HPDE6-E6E7 (cell line): ENCODE measurements around the gene ABHD1.
"Not testable (repeated sequence)": the region's sequence is repeated elsewhere in the genome, so short reads cannot be mapped to it uniquely, and the experiment has no call there.

Source experiments
- DNase-seq: peaks from one replicate; pipeline ENCODE4 v3.0.0; 2011; ENCODE audit warnings: missing footprints; ENCODE audit errors: extremely low spot score

The ABHD1 gene

DNA sequence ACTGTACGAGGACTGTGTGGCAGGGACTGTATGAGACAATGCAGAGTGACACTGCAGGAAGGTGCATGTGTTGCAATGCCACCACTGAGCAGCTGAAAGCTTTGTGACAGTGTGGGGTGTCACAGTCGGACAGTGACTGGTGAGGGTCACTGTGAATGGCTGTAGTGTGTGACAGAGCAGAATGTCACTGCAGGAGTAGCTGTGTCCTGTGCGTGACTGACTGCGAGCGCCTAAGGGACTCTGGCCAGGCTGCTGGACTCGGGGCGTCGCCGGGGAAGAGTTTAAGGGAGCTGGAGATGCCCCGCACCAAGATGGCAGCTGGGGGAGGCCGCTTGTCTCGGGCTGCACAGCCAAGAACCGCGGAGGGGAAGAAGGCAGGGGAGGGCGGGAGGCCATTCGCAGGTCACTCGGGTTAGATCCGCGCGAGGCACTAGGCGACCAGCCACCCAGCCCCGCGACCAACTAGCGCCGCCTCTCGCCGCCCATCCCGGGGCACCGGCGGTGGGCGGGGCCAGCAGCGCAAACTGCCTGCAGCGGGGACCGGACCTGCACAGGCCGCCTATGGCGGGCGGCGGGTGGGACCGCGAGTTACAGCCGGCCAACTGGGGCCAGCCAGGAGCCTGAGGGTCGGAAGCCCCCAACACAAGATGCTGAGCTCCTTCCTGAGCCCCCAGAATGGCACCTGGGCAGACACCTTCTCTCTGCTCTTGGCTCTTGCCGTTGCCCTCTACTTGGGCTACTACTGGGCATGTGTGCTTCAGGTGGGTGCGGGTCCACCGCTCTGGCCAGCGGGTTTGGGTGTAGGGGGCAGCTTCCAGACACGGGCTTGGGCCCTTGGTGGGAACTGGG is at the start of gene ABHD1:
TSS of gene ABHD1 (plus strand) at position 514 of the 849 bp plus-strand sequence. CDS start at position 648, 134 bp downstream.
- peak; percentile 37 for DNase-seq

DNA sequence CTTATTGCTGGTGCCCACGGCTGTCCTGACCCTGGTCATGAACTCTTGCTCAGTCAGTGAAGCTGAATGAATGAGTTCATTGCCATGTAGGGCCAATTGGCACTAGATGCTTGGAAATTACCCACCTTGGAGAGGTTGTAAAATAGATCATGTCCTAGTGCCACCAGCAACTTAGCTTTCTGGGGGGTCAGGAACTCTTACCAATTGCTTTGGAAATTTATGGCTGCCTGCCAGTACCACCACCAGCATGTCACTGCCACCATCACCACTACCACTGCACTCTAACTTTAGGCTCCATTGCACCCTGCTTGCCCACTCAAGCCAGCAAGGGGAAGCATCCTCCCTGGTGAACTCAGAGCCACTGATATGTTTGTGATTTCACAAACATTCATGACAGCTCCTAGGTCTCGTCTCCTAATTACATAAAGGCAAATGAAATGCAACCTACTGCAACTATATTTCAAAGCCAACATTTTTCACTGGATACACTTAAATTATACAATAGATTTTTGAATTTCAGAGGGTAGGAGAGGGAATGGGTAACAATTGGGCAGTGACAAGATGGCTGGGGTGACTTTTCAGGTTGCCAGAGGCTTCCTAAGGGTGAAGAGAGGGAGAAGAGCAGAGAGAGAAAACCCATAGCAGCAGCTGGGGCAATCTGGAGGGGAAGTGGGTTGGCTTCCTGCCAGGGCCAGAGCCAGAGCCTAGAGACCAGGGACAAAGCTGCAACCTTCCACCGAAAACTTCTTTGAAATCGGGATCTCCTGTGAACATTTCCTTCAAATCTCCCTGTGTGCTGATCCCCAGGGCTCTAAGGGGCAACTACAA is 48.7 kb upstream of the ABHD1 start:
- DNase-seq = no peak

DNA sequence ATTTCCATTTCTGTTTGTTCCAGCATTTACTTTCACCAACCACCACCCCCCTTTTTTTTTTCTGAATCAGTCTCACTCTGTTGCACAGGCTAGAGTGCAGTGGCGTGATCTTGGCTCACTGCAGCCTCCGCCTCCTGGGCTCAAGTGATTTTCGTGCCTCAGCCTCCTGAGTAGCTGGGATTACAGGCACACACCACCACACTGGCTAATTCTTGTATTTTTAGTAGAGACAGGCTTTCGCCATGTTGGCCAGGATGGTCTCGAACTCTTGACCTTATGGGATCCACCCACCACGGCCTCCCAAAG is 48.1 kb upstream of the ABHD1 start:
- DNase-seq = not testable (repeated sequence)

DNA sequence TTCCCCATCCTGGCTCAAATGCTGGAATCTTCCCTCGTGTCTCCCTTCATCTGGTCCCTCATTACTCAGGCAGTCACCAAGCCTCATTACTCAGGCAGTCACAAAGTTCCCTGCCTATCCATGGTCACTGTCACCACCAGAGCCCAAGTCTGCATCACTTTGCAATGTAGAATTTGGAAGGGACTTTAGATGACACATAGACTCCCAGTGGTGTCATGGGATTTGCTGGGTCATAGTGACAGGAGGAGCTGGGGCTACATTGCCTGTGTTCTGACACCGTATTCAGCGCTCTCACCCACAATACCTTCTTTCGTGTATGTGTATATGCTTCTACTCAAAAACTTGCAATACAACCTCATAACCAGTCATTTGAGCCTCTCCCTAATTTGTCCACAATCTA is 47.3 kb upstream of the ABHD1 start:
- no peak for DNase-seq

DNA sequence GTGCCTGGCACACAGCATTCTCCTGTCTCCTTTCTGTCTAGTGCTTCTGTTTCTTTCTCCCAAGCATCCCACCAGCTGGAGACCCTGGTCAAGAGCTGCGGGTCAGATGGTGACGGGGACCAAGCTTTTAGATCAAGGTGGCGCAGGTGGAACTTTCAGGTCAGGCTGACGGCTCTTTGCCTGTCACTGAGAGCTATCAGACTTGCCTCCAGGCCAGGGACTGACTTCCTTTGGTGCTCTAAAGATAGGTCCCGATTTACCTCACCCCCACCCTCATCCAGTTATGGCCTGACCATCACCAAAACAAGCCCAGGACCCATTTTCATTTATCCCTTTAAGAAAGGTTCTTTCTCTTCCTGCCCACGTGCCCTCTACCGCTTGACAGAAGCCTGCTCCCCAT is 46.4 kb upstream of the ABHD1 start:
- DNase-seq = no peak

DNA sequence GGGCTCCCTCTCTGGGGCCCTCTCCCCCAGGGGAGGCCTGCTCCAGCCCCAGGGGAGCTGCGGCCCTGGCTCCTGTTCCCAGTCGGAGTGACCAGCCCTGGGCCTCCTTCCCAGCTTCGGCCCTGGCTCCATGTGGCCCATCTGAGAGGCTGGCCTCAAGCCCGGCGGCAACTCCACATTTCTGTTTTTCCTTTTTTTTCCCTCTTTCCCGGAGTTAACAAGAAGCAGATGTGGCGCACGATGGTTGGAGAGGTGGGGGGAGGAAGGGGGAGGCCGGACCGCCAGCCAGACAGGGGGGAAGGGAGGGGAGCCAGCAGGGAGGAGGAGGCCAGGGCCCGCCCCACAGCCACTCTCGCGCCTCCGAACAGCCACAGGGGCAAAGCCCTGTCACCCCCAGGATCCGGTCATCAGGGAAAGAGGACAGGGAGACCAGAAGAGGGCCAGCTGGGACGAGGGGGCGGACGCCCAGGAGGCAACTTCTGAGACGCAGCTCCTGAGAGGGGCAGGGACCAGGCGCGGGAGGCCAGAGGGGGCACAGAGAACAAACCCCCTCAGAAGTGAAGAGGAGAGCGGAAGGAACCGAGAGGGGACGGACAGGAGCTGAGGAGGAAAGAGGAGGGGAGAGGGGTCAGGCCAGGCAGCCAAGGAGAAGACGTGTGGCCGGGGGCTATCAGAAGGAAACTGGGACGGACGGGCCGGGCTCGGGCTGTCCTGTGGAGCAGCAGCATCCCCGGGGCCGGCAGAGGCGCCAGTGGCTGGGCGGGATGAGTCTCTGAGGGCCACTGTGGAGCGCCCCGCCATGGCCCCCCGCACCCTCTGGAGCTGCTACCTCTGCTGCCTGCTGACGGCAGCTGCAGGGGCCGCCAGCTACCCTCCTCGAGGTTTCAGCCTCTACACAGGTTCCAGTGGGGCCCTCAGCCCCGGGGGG is 45.1 kb upstream of the ABHD1 start, which contains the start of gene EMILIN1:
TSS of gene EMILIN1 (plus strand) at position 349 of the 928 bp plus-strand sequence. CDS start at position 800, 451 bp downstream.
- no peak for DNase-seq

DNA sequence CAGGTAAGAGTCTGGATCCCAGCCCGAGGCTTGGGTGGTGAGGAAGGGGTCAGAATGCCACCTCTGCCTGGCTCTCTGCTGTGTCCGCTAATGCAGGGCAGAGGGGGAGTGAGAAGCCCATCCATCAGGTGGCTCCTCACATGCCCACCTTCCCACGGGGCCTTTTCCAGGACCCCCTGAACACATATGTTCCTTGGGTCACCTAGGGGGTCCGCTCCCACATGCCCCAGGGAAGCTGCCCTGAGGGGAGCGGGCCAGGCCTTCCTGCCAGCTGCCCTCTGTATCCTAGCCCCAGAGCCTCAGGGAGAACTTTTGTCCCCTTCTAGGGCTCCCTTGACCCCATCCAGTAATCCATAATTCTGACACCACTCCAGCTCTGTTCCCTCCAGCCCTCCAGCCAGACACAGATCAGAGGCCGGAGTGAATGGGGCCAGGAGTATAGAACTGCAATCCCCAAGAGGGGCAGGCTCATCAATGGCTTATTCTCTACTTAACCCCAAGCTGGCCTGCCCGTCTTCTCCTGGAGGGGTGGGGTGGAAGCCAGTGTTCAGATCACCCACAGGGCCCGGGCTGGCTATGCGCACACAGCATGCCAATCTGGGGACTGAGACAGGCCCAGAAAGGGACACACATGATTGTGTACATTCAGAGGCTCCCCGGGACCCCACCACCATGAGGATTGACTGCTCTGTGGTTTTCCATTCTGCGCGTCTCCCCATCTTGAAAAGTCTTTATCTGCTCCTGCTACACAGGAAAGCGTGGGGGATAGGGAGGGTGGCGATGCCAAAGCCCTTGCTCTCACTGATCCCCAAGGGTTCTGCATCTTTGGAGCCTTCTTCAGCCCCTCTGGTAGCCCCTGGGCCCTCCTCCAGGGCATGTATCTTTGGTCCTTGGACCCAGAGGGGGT is 44.1 kb upstream of the ABHD1 start:
- DNase-seq = no peak

DNA sequence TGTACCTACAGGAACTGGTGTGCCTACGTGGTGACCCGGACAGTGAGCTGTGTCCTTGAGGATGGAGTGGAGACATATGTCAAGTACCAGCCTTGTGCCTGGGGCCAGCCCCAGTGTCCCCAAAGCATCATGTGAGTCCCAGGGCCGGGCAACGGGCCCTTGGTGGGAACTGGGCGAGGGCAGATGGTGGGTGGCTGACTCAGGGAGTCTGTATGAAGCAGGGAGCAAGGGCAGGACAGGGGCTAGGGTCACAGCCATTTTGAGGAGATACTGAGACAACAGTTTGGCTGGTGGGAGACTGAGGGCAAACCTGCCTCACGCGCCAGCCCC is 43.5 kb upstream of the ABHD1 start:
- DNase-seq = no peak

DNA sequence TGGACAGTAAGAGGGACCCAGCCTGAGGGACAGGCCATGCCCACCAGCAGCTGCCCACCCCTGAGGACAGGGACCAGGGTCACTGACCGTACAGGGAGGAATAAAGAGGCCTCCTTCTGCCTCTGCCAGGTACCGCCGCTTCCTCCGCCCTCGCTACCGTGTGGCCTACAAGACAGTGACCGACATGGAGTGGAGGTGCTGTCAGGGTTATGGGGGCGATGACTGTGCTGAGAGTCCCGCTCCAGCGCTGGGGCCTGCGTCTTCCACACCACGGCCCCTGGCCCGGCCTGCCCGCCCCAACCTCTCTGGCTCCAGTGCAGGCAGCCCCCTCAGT is 43.0 kb upstream of the ABHD1 start:
- no peak for DNase-seq

DNA sequence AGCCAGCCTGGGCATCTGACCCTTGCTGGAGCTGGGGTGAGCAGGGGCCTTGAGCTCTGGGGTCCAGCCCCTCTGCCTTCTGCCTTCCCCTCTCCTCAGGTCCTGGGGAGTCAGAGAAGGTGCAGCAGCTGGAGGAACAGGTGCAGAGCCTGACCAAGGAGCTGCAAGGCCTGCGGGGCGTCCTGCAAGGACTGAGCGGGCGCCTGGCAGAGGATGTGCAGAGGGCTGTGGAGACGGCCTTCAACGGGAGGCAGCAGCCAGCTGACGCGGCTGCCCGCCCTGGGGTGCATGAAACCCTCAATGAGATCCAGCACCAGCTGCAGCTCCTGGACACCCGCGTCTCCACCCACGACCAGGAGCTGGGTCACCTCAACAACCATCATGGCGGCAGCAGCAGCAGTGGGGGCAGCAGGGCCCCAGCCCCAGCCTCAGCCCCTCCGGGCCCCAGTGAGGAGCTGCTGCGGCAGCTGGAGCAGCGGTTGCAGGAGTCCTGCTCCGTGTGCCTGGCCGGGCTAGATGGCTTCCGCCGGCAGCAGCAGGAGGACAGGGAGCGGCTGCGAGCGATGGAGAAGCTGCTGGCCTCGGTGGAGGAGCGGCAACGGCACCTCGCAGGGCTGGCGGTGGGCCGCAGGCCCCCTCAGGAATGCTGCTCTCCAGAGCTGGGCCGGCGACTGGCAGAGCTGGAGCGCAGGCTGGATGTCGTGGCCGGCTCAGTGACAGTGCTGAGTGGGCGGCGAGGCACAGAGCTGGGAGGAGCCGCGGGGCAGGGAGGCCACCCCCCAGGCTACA is 41.4 kb upstream of the ABHD1 start:
- no peak for DNase-seq

DNA sequence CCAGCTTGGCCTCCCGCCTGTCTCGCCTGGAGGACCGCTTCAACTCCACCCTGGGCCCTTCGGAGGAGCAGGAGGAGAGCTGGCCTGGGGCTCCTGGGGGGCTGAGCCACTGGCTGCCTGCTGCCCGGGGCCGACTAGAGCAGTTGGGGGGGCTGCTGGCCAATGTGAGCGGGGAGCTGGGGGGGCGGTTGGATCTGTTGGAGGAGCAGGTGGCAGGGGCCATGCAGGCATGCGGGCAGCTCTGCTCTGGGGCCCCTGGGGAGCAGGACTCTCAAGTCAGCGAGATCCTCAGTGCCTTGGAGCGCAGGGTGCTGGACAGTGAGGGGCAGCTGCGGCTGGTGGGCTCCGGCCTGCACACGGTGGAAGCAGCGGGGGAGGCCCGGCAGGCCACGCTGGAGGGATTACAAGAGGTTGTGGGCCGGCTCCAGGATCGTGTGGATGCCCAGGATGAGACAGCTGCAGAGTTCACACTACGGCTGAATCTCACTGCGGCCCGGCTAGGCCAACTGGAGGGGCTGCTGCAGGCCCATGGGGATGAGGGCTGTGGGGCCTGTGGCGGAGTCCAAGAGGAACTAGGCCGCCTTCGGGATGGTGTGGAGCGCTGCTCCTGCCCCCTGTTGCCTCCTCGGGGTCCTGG is 40.7 kb upstream of the ABHD1 start:
- DNase-seq = no peak

DNA sequence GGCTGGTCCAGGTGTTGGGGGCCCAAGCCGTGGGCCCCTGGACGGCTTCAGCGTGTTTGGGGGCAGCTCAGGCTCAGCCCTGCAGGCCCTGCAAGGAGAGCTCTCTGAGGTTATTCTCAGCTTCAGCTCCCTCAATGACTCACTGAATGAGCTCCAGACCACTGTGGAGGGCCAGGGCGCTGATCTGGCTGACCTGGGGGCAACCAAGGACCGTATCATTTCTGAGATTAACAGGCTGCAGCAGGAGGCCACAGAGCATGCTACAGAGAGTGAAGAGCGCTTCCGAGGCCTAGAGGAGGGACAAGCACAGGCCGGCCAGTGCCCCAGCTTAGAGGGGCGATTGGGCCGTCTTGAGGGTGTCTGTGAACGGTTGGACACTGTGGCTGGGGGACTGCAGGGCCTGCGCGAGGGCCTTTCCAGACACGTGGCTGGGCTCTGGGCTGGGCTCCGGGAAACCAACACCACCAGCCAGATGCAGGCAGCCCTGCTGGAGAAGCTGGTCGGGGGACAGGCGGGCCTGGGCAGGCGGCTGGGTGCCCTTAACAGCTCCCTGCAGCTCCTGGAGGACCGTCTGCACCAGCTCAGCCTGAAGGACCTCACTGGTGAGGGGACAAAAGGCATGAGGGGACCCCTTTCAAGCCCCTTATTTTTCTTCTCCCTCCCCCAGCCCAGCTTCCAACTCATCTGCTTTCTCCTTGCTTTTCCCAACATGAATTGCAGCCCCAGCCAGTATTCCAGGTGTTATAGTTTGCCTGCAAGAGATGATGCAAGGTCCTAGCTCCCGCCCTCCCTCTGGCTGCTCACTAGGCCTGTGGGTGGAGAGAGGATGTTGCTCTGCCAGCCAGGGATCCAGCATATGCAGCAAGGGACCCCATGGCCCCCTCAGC is 40.0 kb upstream of the ABHD1 start:
- DNase-seq = no peak

DNA sequence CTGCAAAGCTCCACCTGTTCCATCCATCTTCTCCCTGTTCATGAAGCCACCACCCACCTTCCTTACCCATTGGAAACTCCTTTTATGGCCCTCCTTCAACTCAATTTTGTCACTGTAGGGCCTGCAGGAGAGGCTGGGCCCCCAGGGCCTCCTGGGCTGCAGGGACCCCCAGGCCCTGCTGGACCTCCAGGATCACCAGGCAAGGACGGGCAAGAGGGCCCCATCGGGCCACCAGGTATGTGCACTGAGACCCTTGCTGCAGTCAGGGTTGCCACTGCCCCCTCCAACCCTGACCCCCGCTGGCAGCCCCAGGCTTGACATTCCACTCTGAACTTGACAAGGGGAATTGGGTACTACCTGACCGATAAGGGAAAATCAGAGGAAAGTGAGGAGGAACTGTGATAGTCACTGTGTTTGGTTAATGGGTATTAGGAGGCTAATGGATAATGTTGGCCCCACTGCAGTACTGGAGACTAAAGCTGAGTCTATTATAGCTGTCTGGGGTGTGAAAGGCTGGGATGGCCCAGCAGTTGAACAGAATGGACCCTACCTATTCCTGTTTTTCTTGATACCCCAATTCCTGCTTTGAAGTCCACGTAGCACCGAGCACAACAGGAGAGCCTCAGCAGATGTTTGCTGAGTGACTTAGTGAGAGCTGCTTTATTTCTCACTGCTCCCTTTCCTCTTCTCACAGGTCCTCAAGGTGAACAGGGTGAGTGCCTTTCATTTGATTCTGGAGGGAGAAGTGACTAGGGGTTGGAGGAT is 39.1 kb upstream of the ABHD1 start:
- DNase-seq = no peak

DNA sequence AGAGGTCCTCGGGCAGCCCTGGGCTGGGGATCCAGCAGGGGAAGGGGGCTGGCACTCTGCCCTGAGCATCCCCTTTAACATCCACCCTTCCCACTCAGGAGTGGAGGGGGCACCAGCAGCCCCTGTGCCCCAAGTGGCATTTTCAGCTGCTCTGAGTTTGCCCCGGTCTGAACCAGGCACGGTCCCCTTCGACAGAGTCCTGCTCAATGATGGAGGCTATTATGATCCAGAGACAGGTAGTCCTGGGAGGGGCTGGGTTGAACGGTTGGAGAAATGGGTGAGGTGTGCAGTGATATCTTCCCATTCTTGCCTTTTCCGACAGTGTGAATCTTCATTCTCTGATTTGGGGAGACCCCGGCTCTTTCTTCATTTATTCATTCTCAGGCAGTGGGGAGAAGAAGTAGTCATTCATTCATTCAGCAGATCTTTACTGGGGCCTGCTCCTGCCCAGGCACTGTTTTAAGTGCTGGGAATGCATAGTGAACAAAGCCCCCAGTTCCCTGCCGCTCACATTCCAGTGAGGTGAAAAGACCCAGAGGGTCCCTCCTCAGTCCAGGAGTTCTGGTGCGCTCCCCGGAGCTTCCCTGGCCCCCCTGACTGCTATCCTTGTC is 38.4 kb upstream of the ABHD1 start:
- DNase-seq = no peak

DNA sequence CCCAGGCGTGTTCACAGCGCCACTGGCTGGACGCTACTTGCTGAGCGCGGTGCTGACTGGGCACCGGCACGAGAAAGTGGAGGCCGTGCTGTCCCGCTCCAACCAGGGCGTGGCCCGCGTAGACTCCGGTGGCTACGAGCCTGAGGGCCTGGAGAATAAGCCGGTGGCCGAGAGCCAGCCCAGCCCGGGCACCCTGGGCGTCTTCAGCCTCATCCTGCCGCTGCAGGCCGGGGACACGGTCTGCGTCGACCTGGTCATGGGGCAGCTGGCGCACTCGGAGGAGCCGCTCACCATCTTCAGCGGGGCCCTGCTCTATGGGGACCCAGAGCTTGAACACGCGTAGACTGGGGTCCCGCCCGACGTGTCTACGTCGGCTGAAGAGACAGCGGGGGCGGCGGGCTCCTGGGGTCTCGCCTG is 37.9 kb upstream of the ABHD1 start:
- peak; percentile 45 for DNase-seq

DNA sequence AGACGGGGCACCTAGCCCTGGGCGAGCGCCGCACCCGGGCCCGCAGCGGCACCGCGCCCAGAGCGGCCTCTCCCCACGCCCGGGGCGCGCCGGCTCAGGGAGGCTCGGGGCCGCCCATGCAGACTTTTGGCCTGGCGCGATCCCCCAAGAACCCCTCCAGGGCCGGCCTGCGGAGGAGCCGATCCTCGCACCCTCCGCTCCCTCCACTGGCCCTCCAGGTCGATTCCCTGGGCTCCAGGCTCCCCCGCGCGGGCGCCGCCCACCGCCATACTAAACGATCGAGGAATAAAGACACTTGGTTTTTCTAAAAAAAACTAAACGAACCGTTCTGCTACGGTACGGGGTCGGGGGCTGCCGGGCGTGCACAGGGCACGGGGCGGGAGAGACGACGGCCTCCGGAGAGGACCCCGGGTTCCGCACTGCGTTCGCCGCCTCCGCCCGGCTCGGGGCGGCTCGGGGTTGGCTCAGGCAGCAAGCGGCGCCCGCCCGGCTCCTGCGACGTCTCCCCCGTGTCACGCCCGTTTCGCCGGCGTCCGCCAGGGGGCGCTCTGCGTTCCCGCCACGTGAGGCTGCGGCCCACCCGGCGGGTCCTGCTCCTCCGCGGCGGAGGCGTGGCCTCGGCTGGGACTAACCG is 37.4 kb upstream of the ABHD1 start:
- DNase-seq = peak; percentile 95
